Cardiac muscle cell (in vitro differentiated cells and primary cell): ENCODE data around the gene SUCLG1. TPM values are rescaled to one million over a fixed set of nuclear protein-coding genes. Genes with fewer than 3 reads are reported as not detected.

Source experiments
- DNase-seq, 2 donors: peaks; one replicate each; pipeline versions ENCODE4 v3.0.0 to v3.0.0-alpha.2; 2010 to 2017; ENCODE audit warnings: low read depth in 1 of 2, low spot score in 1 of 2
- H3K27ac ChIP-seq: fragments of 200-600 bp; sonication (generic); 2 replicates; pipeline ENCODE4 v1.5.1; 2016
- H3K27me3 ChIP-seq: fragments of 200-600 bp; sonication (generic); 2 replicates; pipeline ENCODE4 v1.6.0; 2016; ENCODE audit warnings: control low read depth
- H3K36me3 ChIP-seq: fragments of 200-600 bp; sonication (generic); 2 replicates; pipeline ENCODE4 v1.5.1; 2016; ENCODE audit warnings: control low read depth
- H3K4me1 ChIP-seq: fragments of 200-600 bp; sonication (generic); 2 replicates; pipeline ENCODE4 v1.8.1; 2017; ENCODE audit warnings: low read depth, mild to moderate bottlenecking, mixed run types
- H3K4me3 ChIP-seq: fragments of 200-600 bp; sonication (generic); 2 replicates; pipeline ENCODE4 v1.5.1; 2016; ENCODE audit warnings: mild to moderate bottlenecking
- H3K9me3 ChIP-seq: fragments of 200-600 bp; sonication (generic); 2 replicates; pipeline ENCODE4 v1.5.1; 2017; ENCODE audit warnings: low read depth, mild to moderate bottlenecking, control low read depth
- CTCF ChIP-seq: IDR thresholded peaks from 2 replicates; pipeline ENCODE4 v1.5.1; 2012; ENCODE audit warnings: low read depth, mild to moderate bottlenecking, low read length
- polyA plus RNA-seq: library from polyadenylated mRNA; unstranded; fragments of >200 nt; fragmentation: Nextera tagmentation; extraction: Ambion mirVana; gene quantifications from 2 replicates; pipeline ENCODE4 v1.2.1, GENCODE V29; 2016
- total RNA-seq: library from RNA; depleted of rRNA; stranded (reverse); fragments of >200 nt; gene quantifications from 2 replicates; pipeline ENCODE4 v1.2.3, GENCODE V29; 2016

SUCLG1 gene
- total and polyA plus RNA-seq, 2 experiments from 2014 or later: 56.4 to 158 TPM

- Histone ChIP-seq H3K27me3 (no peaks in the 10 kb centered on the region), H3K9me3 (no peaks in the 10 kb centered on the region), H3K36me3 (peaks cover 3% of the 10 kb centered on the region), H3K4me1 (no peaks in the 10 kb centered on the region), H3K27ac (no peak overlapping the region), H3K4me3 (no peak overlapping the region)
- no peak for DNase-seq
- no peak for TF ChIP-seq CTCF
Measured at GRCh38 chr2:84449711-84450110, 9.4 kb downstream of the SUCLG1 start.

- H3K27ac ChIP-seq: no peak overlapping the region
- no peaks in the 10 kb centered on the region for H3K9me3 ChIP-seq
- no peak overlapping the region for H3K4me3 ChIP-seq
- no peaks in the 10 kb centered on the region for H3K4me1 ChIP-seq
- H3K27me3 ChIP-seq: no peaks in the 10 kb centered on the region
- DNase-seq: no peak
- peaks cover 3% of the 10 kb centered on the region for H3K36me3 ChIP-seq
- no peak for TF ChIP-seq CTCF
Measured at GRCh38 chr2:84449055-84449454, 10.0 kb downstream of the SUCLG1 start.

- H3K27ac ChIP-seq: peak overlapping the region; percentile 9
Measured at GRCh38 chr2:84443477-84443876, 15.6 kb downstream of the SUCLG1 start.

GRCh38 chr2:84442888-84443287 is 16.2 kb downstream of the SUCLG1 start:
- no peaks in the 10 kb centered on the region for H3K9me3 ChIP-seq
- DNase-seq: no peak
- TF ChIP-seq CTCF: no peak
- H3K27me3 ChIP-seq: no peaks in the 10 kb centered on the region
- peaks cover 19% of the 10 kb centered on the region for H3K36me3 ChIP-seq
- H3K4me3 ChIP-seq: no peak overlapping the region
- no peaks in the 10 kb centered on the region for H3K4me1 ChIP-seq
- no peak overlapping the region for H3K27ac ChIP-seq

More at GRCh38 chr2:84443477-84443876, 15.6 kb downstream of the SUCLG1 start:
- H3K4me1 ChIP-seq: no peaks in the 10 kb centered on the region
- DNase-seq: peak in 1 of 2 donors; percentile 86
- H3K4me3 ChIP-seq: no peak overlapping the region
- H3K36me3 ChIP-seq: peaks cover 19% of the 10 kb centered on the region
- no peaks in the 10 kb centered on the region for H3K9me3 ChIP-seq
- no peaks in the 10 kb centered on the region for H3K27me3 ChIP-seq
- no peak for TF ChIP-seq CTCF

- H3K4me3 ChIP-seq: no peak overlapping the region
- H3K9me3 ChIP-seq: no peaks in the 10 kb centered on the region
- TF ChIP-seq CTCF: no peak
- no peaks in the 10 kb centered on the region for H3K27me3 ChIP-seq
- no peak for DNase-seq
- peaks cover 22% of the 10 kb centered on the region for H3K36me3 ChIP-seq
- H3K4me1 ChIP-seq: no peaks in the 10 kb centered on the region
- peak overlapping the region; percentile 5 for H3K27ac ChIP-seq
Measured at GRCh38 chr2:84441505-84441904, 17.6 kb downstream of the SUCLG1 start.

- no peak overlapping the region for H3K4me3 ChIP-seq
- H3K4me1 ChIP-seq: no peaks in the 10 kb centered on the region
- H3K27me3 ChIP-seq: no peaks in the 10 kb centered on the region
- H3K27ac ChIP-seq: peak overlapping the region; percentile 5
- H3K36me3 ChIP-seq: peaks cover 20% of the 10 kb centered on the region
- H3K9me3 ChIP-seq: no peaks in the 10 kb centered on the region
- no peak for TF ChIP-seq CTCF
- peak in 1 of 2 donors; percentile 53 for DNase-seq
Measured at GRCh38 chr2:84441036-84441435, 18.0 kb downstream of the SUCLG1 start.
